Erythroblast (primary cell): Measurements from ENCODE around the gene ARHGAP8.

Experiments
- DNase-seq, 2 experiments: peaks; one replicate each; lab custom pipeline; 2025; lab: John Stamatoyannopoulos, UW
- GATA1 ChIP-seq: IDR thresholded peaks from 2 replicates; pipeline ENCODE4 v1.6.1; 2011; ENCODE audit warnings: low read depth, mild to moderate bottlenecking, control low read depth, low read length, moderate library complexity
- POLR2A ChIP-seq: IDR thresholded peaks from 2 replicates; pipeline ENCODE4 v1.6.1; 2011; ENCODE audit warnings: mild to moderate bottlenecking, low read length

Gene ARHGAP8

GRCh38 chr22:44816141-44816540, 63.8 kb downstream of the ARHGAP8 start:
- TF ChIP-seq GATA1 (no peak), POLR2A (no peak)
- no peak for DNase-seq

GRCh38 chr22:44818727-44819126, 66.4 kb downstream of the ARHGAP8 start:
- TF ChIP-seq GATA1 (no peak), POLR2A (no peak)
- no peak for DNase-seq

- TF ChIP-seq GATA1: no peak
- no peak for TF ChIP-seq POLR2A
- no peak for DNase-seq
Observed at GRCh38 chr22:44819966-44820631, 67.7 kb downstream of the ARHGAP8 start.

GRCh38 chr22:44821741-44822475, 69.5 kb downstream of the ARHGAP8 start:
- TF ChIP-seq GATA1 (no peak), POLR2A (no peak)
- DNase-seq: no peak

GRCh38 chr22:44822534-44822933, 70.2 kb downstream of the ARHGAP8 start:
- DNase-seq: no peak
- no peak for TF ChIP-seq POLR2A
- no peak for TF ChIP-seq GATA1

GRCh38 chr22:44823396-44823795, 71.0 kb downstream of the ARHGAP8 start:
- DNase-seq: no peak
- TF ChIP-seq GATA1 (no peak), POLR2A (no peak)

- no peak for DNase-seq
- no peak for TF ChIP-seq GATA1
Observed at GRCh38 chr22:44823806-44824205, 71.4 kb downstream of the ARHGAP8 start.

- TF ChIP-seq POLR2A: no peak
- no peak for TF ChIP-seq GATA1
- DNase-seq: no peak
Observed at GRCh38 chr22:44824271-44824670, 71.9 kb downstream of the ARHGAP8 start.

- no peak for TF ChIP-seq POLR2A
- no peak for TF ChIP-seq GATA1
- DNase-seq: no peak
Observed at GRCh38 chr22:44825310-44826150, 73.2 kb downstream of the ARHGAP8 start.

- TF ChIP-seq GATA1 (no peak), POLR2A (no peak)
- DNase-seq: no peak
Observed at GRCh38 chr22:44827666-44828190, 75.4 kb downstream of the ARHGAP8 start.

GRCh38 chr22:44828193-44828592, 75.8 kb downstream of the ARHGAP8 start:
- peak; percentile 24 to 39 for DNase-seq
- no peak for TF ChIP-seq GATA1
- no peak for TF ChIP-seq POLR2A

- DNase-seq: no peak
- TF ChIP-seq GATA1: no peak
- TF ChIP-seq POLR2A: no peak
Observed at GRCh38 chr22:44831885-44832284, 79.5 kb downstream of the ARHGAP8 start.

GRCh38 chr22:44834065-44834464, 81.7 kb downstream of the ARHGAP8 start:
- no peak for DNase-seq
- TF ChIP-seq GATA1: no peak
- TF ChIP-seq POLR2A: no peak

GRCh38 chr22:44837481-44837880, 85.1 kb downstream of the ARHGAP8 start:
- DNase-seq: no peak
- TF ChIP-seq GATA1 (no peak), POLR2A (no peak)

GRCh38 chr22:44838316-44839016, 86.1 kb downstream of the ARHGAP8 start:
- DNase-seq: no peak
- no peak for TF ChIP-seq POLR2A
- TF ChIP-seq GATA1: no peak
